Adipocyte (in vitro differentiated cells): Measurements from ENCODE around the gene GPR37.

Experiments used
- DNase-seq: peaks from one replicate; pipeline ENCODE4 v3.0.0-alpha.2; 2015; ENCODE audit warnings: low read depth
- H3K27me3 ChIP-seq: replicated peaks from 2 replicates; pipeline ENCODE4 v1.7.0; 2013; ENCODE audit warnings: mild to moderate bottlenecking, low read length, moderate library complexity; ENCODE audit not compliant: control insufficient read depth, insufficient read depth
- H3K36me3 ChIP-seq: 2 replicates; pipeline ENCODE4 v1.7.0; 2013; ENCODE audit warnings: low read length, mild to moderate bottlenecking, moderate library complexity; ENCODE audit not compliant: control insufficient read depth, insufficient read depth, severe bottlenecking
- H3K4me1 ChIP-seq: 2 replicates; pipeline ENCODE4 v1.7.0; 2013; ENCODE audit warnings: mild to moderate bottlenecking, low read length, moderate library complexity; ENCODE audit not compliant: control insufficient read depth, insufficient read depth
- H3K4me3 ChIP-seq: 2 replicates; pipeline ENCODE4 v1.7.0; 2013; ENCODE audit warnings: mild to moderate bottlenecking, low read length, moderate library complexity
- H3K9ac ChIP-seq: 2 replicates; pipeline ENCODE4 v1.7.0; 2013; ENCODE audit warnings: mild to moderate bottlenecking, low read length, moderate library complexity
- H3K9me3 ChIP-seq: 2 replicates; pipeline ENCODE4 v1.7.0; 2013; ENCODE audit warnings: mild to moderate bottlenecking, low read length, moderate library complexity; ENCODE audit not compliant: control insufficient read depth

Gene GPR37

DNA sequence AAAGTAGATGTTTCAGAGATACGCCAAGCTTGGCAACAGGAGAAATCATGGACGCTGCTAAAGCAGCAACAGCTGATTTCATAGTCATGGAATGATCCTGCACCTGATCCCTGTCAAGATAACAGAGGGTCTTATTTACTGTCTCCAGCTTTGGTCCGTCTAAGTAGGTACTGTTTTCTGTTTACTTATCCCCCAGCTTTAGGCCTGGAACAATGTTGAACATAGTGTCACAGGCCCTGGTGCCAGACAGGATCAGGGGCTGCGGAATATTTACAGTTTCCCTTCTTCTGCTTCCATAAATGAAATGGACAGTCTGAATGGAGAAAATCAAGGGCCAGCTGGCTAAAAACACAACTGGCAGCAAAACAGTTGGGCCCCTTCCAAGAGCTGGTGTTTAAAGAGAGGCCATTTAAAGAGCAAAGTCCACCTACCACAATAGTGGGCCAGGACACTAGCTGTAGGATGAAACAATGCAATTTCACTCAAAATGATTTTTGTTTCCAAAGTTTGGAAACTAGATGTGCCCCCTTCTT lies 2.9 kb downstream of the GPR37 start:
- H3K36me3 ChIP-seq = no peaks in the 10 kb centered on the region
- H3K27me3 ChIP-seq = peaks cover 37% of the 10 kb centered on the region
- no peak overlapping the region for H3K9ac ChIP-seq
- H3K4me1 ChIP-seq = peaks cover 9% of the 10 kb centered on the region
- H3K4me3 ChIP-seq = no peak overlapping the region
- H3K9me3 ChIP-seq = peaks cover 16% of the 10 kb centered on the region
- no peak for DNase-seq

DNA sequence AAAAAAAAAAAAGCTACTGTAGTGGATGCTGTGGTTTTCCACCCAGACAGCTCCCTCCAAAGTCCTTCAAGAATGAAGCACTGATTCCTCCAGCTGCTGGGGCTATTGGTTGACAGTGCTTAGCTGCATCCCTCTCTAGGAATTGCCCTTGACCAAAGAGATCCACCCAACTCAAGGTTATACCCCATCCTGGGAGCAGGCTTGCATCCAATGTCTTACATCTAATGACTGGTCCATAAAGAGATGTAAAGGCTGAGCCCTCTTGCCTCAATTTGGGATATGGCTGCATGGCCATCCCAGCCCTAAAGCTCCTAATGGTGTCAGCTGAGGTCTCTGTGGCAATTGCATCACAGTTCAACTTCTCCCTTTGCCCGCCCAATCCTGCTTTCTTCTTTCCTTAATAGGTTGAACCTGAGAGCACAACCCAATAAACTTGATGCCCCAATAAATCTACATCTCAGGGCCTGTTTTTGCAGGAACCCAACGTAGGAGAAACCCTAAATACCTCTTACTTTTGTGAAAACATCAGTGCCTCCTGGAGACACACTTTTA lies 4.4 kb downstream of the GPR37 start:
- H3K4me3 ChIP-seq = no peak overlapping the region

DNA sequence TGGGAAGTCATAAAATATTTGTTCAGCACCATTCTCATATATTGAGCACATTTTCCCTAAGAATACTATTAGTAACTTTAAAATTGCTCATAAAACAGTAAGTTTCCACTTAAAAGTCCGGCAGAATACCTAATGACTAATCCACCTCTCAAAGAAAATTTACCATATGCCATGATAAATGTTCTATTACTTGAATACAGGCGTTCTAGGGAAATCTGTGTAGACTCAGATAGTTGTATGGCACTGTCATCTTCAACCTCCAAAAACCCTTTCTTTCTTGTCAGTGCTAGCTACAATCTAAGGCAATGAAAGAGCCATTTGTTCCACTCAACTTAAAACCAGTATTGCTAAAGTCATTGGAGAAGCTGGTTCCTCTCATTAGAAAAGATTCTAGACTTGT lies 7.3 kb downstream of the GPR37 start:
- H3K9me3 ChIP-seq = peaks cover 3% of the 10 kb centered on the region
- H3K4me3 ChIP-seq = no peak overlapping the region
- DNase-seq = no peak

More for the DNA sequence above, 4.4 kb downstream of the GPR37 start:
- peaks cover 9% of the 10 kb centered on the region for H3K4me1 ChIP-seq
- DNase-seq = no peak
- H3K36me3 ChIP-seq = no peaks in the 10 kb centered on the region
- H3K9ac ChIP-seq = no peak overlapping the region
- peaks cover 29% of the 10 kb centered on the region for H3K27me3 ChIP-seq
- H3K9me3 ChIP-seq = peaks cover 16% of the 10 kb centered on the region

DNA sequence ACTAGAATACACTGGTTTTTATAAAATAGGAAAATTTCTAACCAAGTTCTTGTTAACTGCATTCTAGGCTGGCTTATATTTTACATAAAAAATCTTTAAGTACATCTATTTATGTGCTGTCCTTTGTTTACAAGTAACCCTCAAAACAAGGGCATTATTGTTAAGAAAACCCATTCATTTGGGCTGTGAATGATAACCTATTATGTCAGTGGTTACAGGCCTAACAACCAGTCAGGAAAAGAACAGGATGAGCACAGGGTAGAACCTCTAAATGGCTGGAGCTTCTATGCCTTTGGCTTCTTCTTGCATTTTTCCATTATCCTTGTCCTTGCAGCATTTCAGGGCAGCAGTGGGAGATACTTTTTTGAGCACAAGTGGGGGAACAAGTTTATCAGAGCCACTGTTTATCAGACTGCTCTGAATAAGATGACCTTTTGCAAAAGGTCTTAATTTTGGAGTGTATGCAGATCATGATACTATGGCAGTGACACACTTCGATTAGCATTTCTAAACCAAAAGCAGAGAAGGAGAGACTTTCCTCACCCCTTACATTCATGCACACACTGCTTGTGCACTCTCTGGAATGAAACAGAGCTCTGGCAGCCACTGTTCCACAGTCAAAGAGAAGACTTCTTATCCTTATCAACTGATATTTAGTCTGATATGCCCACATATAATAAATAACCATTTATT lies 10.9 kb downstream of the GPR37 start:
- no peaks in the 10 kb centered on the region for H3K9me3 ChIP-seq
- no peak overlapping the region for H3K9ac ChIP-seq
- no peak overlapping the region for H3K4me3 ChIP-seq
- H3K36me3 ChIP-seq = no peaks in the 10 kb centered on the region
- DNase-seq = no peak
- no peaks in the 10 kb centered on the region for H3K4me1 ChIP-seq
- no peaks in the 10 kb centered on the region for H3K27me3 ChIP-seq

More for the DNA sequence above, 7.3 kb downstream of the GPR37 start:
- Histone ChIP-seq H3K36me3 (no peaks in the 10 kb centered on the region), H3K9ac (no peak overlapping the region), H3K27me3 (peaks cover 5% of the 10 kb centered on the region), H3K4me1 (no peaks in the 10 kb centered on the region)

DNA sequence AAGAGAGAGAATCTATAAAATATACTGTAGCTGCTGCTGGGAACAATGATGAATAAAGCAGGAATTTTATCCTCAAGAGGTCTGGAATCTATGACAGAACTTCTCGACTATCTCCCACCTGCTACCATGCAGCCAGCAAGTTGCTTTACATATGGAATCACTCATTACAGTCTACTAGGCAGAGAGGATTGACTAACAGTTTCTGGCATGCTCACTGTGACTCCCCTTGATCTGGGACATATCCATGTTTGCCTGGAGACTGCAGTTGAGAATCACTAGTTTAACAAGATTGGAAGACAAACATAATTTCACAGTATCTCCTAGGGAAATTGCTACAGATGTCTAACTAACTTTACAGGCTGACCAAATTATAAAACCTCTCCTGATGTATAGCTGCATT lies 13.3 kb downstream of the GPR37 start:
- H3K4me3 ChIP-seq = no peak overlapping the region
- no peak for DNase-seq
- no peaks in the 10 kb centered on the region for H3K9me3 ChIP-seq
- H3K4me1 ChIP-seq = no peaks in the 10 kb centered on the region
- no peak overlapping the region for H3K9ac ChIP-seq
- H3K36me3 ChIP-seq = no peaks in the 10 kb centered on the region
- no peaks in the 10 kb centered on the region for H3K27me3 ChIP-seq

DNA sequence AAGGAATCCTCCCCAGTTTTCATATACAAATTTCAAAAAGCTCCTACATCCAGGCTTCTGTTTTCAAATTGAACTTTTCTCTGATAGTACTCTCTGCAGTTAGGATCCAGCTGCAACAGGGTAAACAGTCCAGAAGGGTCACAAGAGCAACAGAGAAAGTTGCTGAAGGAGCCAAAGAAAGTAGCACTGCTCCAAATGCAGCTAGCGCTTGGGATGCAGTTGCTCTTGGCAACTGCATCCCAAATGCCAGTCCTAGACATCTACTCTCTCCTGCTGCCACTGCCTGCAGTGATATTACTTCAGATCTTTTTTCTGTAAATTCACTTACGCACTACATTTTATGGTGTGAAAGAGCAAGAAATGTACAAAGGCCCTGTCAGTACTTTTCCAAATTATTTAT lies 14.6 kb downstream of the GPR37 start:
- Histone ChIP-seq H3K36me3 (no peaks in the 10 kb centered on the region), H3K9ac (no peak overlapping the region), H3K4me3 (no peak overlapping the region), H3K4me1 (no peaks in the 10 kb centered on the region), H3K27me3 (no peaks in the 10 kb centered on the region), H3K9me3 (no peaks in the 10 kb centered on the region)
- DNase-seq = no peak

DNA sequence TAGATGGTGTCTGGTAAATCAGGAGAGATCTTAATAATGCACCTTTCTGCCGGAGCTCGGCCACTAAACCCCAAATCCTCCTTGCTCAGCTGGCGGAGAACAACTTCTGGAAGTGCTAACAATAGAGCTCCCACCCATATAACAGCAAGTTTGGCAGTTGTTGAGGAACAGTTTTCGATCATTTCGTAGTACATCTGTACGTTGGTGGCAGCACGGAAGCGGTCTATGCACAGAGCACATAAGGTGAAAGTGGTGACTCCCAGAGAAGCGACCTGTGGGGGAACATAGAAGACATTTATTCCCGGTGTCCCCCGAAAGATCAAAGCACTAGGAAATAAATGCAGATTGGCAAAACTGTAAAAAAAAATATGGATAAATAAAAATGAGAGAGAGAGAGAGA lies 18.5 kb downstream of the GPR37 start:
- no peaks in the 10 kb centered on the region for H3K9me3 ChIP-seq
- H3K4me3 ChIP-seq = no peak overlapping the region
- H3K4me1 ChIP-seq = no peaks in the 10 kb centered on the region
- H3K27me3 ChIP-seq = no peaks in the 10 kb centered on the region
- DNase-seq = no peak
- no peaks in the 10 kb centered on the region for H3K36me3 ChIP-seq
- no peak overlapping the region for H3K9ac ChIP-seq

DNA sequence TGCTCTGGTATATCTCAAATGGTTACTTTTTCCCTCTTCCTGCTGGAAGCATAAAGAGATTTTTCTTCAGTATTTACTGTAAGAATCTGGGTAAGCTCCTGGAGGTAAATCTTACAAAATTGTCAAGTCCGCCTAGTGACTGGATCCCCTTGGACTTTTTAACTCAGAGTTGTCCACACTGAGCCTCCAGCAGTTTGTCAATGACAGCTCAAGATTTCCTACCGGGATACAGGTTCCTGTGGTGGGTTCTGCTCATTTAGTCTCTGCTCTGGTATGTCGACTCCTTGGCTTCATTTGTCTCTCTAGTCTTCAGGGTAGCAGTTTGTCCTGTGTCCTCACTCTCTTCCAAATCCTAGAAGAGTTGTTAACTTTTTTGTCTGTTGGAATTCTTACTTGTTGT lies 27.0 kb downstream of the GPR37 start:
- Histone ChIP-seq H3K4me1 (no peaks in the 10 kb centered on the region), H3K27me3 (no peaks in the 10 kb centered on the region), H3K36me3 (no peaks in the 10 kb centered on the region), H3K9me3 (peaks cover 2% of the 10 kb centered on the region), H3K4me3 (no peak overlapping the region), H3K9ac (no peak overlapping the region)
- no peak for DNase-seq

DNA sequence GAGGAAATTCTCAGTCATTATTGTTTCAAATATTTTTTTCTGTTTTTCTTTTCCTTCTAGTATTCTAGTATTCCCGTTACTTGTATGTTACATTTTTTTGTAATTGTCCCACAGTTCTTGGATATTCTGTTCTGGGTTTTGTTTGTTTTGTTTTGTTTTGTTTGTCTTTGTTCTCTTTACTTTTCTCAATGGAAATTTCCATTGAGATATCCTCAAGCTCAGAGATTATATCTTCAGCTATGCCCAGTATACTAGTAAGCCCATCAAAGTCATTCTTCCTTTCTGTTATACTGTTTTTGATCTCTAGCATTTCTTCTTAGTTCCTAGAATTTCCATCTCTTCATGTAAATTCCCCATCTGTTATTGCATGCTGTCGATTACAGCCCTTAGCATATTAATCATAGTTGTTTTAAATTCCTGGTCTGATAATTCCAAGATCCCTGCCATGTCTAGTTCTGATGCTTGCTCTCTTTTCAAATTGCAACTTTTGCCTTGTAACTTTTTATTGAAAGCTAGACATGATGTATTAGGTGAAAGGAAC lies 27.8 kb downstream of the GPR37 start:
- peaks cover 2% of the 10 kb centered on the region for H3K9me3 ChIP-seq
- H3K9ac ChIP-seq = no peak overlapping the region
- H3K27me3 ChIP-seq = no peaks in the 10 kb centered on the region
- H3K4me1 ChIP-seq = no peaks in the 10 kb centered on the region
- no peak for DNase-seq
- H3K4me3 ChIP-seq = no peak overlapping the region
- H3K36me3 ChIP-seq = no peaks in the 10 kb centered on the region

DNA sequence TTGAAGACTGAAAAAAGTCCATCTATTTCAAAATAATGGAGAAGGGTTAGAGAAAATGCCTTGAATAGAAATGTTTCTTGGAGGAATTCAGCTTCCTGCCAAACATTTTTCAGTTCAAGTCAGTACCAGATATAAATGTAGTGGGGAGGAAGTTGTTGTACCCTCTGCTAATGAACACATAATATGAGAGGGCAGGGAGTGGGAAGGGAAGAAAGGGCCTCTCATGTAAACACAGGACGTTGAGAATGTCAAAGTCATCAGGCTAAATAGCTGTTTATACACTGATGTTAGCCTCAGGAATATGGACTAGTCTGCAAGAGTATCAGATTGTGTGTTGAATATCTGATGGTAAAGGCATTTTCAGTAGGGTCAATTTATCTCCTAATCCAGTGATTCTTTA lies 37.0 kb downstream of the GPR37 start:
- no peak overlapping the region for H3K4me3 ChIP-seq
- no peak overlapping the region for H3K9ac ChIP-seq

DNA sequence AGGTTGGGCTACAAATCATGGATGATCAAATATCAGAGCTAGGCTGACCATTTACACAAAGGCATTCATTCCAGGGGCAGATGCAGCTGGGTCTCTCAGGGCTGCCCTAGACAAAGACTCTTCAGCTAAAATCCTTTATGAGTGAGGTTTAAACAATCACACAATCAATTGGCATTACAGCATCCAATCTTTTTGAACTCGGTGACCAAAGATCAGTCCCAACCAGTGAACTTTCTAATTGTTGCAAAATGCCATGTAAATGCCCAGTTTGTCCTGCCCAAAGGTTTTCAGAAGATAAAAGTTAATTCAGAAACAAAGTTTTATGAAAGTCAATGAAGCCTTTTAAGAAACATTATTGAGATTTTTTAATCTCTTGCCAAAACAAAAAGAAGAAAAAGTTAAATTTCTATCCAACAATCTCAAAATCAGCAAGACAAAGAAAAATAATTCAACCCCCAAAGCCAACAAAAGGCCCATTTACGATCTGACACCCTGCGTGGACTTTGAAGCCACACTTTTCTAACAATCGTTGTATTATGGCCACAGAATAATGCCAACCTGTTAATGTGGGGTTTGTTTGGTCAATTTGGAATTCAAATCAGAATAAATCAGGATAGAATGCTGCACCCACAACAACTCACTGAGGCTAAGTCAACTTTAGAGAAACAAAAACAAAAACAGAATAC lies 40.9 kb downstream of the GPR37 start:
- DNase-seq = no peak
- H3K27me3 ChIP-seq = no peaks in the 10 kb centered on the region
- no peak overlapping the region for H3K4me3 ChIP-seq
- H3K4me1 ChIP-seq = no peaks in the 10 kb centered on the region
- no peak overlapping the region for H3K9ac ChIP-seq
- H3K9me3 ChIP-seq = no peaks in the 10 kb centered on the region
- no peaks in the 10 kb centered on the region for H3K36me3 ChIP-seq

More for the DNA sequence above, 37.0 kb downstream of the GPR37 start:
- Histone ChIP-seq H3K27me3 (no peaks in the 10 kb centered on the region), H3K9me3 (no peaks in the 10 kb centered on the region), H3K4me1 (no peaks in the 10 kb centered on the region), H3K36me3 (no peaks in the 10 kb centered on the region)
- DNase-seq = no peak
